Fibroblast of the aortic adventitia (primary cell): ENCODE measurements around the gene SMARCC2. TPM values are rescaled to one million over a fixed set of nuclear protein-coding genes. Genes with fewer than 3 reads are reported as not detected.
"Not testable (repeated sequence)": the region's sequence is repeated elsewhere in the genome, so short reads cannot be mapped to it uniquely, and the experiment has no call there.

Source experiments
- DNase-seq: peaks from one replicate; pipeline ENCODE4 v3.0.0-alpha.2; 2010; ENCODE audit warnings: low read depth
- H3K4me3 ChIP-seq: 2 replicates; pipeline ENCODE4 v1.5.1; 2011; ENCODE audit warnings: low read depth, mild to moderate bottlenecking, control low read depth, low read length, moderate library complexity
- total RNA-seq: library from RNA; depleted of rRNA; stranded (reverse); fragments of >200 nt; gene quantifications from 2 replicates; pipeline ENCODE4 v1.2.3, GENCODE V29; 2012; ENCODE audit warnings: low replicate concordance
- TF ChIP-seq, protein P1 (sequence below): IDR thresholded peaks from 2 replicates; pipeline ENCODE4 v1.5.1; 2011; ENCODE audit warnings: mild to moderate bottlenecking, low read length, control low read depth, inconsistent platforms; ENCODE audit not compliant: insufficient read depth

Gene SMARCC2
- total RNA-seq, 1 donor, result 69.4 TPM

DNA sequence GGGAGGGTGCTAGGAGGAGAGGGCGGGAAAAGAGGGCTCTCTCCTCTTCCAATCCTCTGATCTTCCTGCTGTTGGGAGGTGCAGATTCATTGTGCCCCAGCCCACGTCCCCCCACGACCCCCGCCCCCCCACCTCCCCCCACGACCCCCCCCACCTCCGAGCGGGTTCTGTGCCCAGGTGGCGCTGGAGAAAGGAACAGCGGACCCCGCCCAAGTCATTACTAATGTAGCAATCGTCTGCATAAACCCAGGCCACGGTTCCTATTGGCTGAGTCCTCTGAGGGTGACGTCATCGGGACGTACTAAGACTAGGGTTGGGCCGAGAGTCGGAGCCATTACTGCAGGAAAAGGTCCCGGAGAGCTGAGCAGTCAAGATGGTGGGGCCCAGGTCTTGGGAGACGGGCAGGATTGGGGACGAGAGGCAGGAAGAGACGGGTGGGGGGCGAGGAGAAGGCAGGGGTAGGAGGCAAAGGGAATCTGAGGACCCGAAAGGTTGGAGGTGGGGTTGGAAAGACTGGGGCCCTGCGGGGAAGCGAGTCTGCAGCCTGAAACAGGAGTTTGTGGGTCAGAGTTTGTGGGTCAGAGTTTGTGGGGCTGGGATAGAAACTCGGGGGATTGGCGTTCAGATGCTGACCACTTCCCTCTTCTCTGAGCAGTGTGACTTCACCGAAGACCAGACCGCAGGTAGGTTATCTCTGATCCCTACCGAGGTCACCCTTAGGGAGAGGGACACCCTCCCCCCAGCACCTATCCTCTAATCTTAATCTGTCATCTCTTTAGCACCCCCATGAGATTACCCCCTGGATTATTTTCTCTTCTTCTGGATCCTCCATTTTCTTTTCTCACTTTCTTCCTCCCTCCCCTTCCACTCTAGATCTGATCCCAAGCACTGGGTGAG lies 31.0 kb downstream of the SMARCC2 start, which contains the start of gene MYL6:
Gene MYL6 (plus strand): TSS at position 331 of the 897 bp plus-strand sequence. CDS start 43 bp downstream, at position 374.
- DNase-seq, result peak; percentile 99
- H3K4me3 ChIP-seq, result peak within 1 kb of the TSS; percentile 98
- TF ChIP-seq, protein P1, sequence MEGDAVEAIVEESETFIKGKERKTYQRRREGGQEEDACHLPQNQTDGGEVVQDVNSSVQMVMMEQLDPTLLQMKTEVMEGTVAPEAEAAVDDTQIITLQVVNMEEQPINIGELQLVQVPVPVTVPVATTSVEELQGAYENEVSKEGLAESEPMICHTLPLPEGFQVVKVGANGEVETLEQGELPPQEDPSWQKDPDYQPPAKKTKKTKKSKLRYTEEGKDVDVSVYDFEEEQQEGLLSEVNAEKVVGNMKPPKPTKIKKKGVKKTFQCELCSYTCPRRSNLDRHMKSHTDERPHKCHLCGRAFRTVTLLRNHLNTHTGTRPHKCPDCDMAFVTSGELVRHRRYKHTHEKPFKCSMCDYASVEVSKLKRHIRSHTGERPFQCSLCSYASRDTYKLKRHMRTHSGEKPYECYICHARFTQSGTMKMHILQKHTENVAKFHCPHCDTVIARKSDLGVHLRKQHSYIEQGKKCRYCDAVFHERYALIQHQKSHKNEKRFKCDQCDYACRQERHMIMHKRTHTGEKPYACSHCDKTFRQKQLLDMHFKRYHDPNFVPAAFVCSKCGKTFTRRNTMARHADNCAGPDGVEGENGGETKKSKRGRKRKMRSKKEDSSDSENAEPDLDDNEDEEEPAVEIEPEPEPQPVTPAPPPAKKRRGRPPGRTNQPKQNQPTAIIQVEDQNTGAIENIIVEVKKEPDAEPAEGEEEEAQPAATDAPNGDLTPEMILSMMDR, result no peak

DNA sequence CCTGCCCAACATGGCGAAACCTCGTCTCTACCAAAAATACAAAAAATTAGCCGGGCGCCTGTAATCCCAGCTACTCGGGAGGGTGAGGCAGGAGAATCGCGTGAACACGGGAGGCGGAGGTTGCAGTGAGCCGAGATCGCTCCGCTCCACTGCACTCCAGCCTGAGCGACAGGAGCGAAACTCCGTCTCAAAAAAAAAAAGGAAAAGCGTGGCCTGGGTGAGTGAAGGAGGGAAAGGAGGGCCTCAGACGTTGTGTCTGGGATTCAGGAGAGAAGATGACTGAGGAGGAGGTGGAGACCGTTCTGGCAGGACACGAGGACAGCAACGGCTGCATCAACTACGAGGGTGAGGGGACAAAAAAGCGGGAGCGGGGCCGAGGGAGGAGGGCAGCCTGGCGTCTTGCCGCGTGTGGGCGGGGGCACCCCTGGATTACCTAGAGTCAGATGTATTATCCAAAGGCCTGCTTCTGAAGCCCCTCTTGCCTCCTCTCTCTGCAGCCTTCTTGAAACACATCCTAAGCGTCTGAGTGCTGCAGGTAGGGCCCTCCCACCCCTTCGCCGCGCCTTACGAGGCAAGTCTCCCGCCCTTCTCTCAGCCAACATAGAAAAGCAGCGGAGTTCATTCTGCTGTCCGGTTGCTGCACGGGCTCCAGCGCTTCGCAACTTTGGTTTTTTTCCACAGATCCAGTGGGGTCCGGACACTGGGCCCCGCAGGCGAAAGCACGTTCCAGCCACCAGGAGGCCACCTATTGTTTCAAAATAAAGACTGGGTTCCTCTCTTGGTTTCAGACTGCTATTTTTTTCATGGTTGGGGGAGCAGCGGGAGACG lies 31.9 kb downstream of the SMARCC2 start:
- H3K4me3 ChIP-seq, result peak overlapping the region; percentile 98
- DNase-seq, result peak; percentile 86
- TF ChIP-seq, protein P1, result peak; percentile 77

DNA sequence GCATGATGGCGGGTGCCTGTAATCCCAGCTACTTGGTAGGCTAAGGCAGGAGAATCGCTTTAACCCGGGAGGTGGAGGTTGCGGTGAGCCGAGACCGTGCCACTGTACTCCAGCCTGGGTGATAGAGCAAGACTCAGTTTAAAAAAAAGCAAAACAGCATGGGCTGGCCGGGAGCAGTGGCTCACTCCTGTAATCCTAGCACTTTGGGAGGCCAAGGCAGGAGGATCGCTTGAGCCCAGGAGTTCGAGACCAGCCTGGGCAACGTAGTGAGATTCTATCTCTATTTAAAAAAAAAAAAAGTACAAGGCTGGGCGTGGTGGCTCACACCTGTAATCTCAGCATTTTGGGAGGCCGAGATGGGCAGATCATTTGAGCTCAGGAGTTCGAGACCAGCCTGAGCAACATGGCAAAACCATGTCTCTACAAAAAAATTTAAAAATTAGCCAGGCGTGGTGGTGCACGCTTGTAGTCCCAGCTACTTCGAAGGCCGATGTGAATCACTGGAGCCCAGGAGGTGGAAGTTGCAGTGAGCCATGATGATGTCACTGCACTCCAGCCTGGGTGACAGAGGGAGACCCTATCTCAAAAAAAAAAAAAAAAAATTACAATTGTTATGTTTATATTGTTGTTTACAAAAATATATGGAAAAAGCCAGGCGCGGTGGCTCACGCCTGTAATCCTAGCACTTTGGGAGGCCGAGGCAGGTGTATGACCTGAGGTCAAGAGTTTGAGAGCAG lies 32.7 kb downstream of the SMARCC2 start:
- DNase-seq, H3K4me3 ChIP-seq: not testable (repeated sequence)

DNA sequence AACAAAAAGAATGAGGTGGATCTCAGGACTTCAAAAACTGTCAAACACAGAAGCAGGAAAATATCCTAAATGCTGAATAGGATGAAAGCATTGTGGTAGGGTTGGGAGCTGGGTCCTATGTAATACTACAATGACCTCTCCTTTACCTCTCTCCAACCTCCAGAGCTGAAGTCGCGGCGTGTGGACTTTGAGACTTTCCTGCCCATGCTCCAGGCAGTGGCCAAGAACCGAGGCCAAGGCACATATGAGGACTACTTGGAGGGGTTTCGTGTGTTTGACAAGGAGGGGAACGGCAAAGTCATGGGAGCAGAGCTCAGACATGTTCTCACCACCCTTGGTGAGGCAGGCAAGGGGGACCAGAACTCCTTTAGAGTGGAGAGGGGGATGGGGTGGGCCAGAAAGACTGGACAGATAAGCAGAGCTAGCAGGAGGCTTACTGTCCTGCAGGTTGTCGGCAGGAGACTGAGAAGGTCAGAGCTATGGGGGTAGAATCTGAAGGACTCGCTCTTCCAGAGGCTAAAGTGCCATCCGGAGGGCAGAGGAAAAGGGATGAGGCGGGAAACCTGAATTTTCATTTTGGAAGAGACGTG lies 33.9 kb downstream of the SMARCC2 start:
- DNase-seq, result no peak
- H3K4me3 ChIP-seq, result no peak overlapping the region
- TF ChIP-seq, protein P1, result no peak

DNA sequence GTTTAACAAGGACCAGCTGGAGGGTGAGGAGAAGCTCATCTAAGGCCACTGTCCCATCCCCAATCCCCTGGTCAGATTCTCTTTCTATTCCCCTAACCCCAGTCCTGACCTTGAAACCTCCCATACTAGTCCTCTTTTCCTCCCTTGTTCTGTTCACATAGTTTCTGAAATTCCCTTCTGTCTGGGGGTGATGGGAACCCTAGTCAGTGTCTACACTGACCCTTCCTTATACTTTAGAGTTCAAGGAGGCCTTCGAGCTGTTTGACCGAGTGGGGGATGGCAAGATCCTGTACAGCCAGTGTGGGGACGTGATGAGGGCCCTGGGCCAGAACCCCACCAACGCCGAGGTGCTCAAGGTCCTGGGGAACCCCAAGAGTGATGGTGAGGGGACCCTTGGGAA lies 34.5 kb downstream of the SMARCC2 start:
- no peak overlapping the region for H3K4me3 ChIP-seq
- TF ChIP-seq, protein P1, result no peak
- DNase-seq, result no peak

DNA sequence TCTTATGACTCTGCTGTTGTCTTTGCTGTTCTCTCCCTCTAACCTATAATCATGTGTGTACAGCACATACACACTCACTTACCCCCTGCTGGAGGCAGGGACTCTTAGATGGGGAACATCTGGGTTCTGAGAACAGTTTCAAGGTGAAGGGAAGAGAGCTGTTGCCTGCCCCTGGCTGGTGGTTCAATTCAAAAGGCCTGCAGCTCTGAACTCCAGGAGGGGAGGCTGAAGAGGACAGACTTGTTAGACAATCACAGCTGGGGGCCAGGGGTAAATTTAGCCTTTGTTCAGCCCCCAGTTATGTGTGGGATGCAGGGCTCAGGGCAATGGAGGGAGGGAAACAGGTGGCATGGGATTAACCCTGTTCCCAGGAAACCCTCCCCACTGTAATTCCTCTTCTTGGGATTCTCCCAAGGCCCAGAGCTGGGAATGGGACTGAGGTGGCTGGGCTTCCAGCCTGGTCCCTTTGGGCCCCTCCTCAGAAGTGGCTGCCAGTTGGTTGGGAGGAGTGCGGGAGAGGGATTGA lies 35.0 kb downstream of the SMARCC2 start:
- TF ChIP-seq, protein P1, result no peak
- DNase-seq, result no peak
- no peak overlapping the region for H3K4me3 ChIP-seq
